Measurements from ENCODE around the gene TMA7B. TPM values are rescaled to one million over a fixed set of nuclear protein-coding genes. Genes with fewer than 3 reads are reported as not detected.
A peak's percentile ranks its signal among the peaks of the same experiment; 100 is the strongest.

The TMA7B gene
- total and polyA plus RNA-seq, 12 donors: not detected

DNA sequence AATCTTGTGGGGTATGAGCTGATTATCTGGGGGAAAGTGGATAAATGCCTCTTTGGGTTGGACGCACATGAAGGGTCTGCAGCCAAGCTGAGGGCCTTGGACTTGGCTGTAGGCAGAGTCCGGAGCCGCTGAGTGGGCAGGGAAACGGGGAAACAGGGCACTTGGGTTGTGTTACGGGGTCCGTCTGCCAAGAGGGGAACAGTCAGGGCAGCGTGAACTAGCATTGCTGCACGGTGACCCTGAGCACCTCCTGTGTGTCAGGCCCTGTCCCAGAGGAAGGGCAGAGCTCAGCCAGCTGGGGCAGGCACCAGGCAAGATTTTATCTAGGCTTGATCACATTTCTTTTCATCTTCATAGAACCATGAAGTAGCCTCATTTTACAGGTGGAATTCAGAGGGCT is 46.4 kb downstream of the TMA7B start:
- peaks cover 0 to 20% (median 0%) of the 10 kb centered on the region in 9 donors for H3K4me1 ChIP-seq
- no peak overlapping the region for H3K4me3 ChIP-seq
- intact Hi-C loops (cut with DNase I): loop anchor here in 1 of 10 donors (5.0 kb wide), 1 partner anchor 444 kb away; no protein-coding TSS in a partner anchor
- ATAC-seq (no peak), DNase-seq (no peak)
- peaks cover 0 to 45% (median 37%) of the 10 kb centered on the region in 7 donors for H3K27me3 ChIP-seq
- no peaks in the 10 kb centered on the region for H3K9me3 ChIP-seq
- no peak overlapping the region for H3K27ac ChIP-seq
- TF ChIP-seq, protein P1, sequence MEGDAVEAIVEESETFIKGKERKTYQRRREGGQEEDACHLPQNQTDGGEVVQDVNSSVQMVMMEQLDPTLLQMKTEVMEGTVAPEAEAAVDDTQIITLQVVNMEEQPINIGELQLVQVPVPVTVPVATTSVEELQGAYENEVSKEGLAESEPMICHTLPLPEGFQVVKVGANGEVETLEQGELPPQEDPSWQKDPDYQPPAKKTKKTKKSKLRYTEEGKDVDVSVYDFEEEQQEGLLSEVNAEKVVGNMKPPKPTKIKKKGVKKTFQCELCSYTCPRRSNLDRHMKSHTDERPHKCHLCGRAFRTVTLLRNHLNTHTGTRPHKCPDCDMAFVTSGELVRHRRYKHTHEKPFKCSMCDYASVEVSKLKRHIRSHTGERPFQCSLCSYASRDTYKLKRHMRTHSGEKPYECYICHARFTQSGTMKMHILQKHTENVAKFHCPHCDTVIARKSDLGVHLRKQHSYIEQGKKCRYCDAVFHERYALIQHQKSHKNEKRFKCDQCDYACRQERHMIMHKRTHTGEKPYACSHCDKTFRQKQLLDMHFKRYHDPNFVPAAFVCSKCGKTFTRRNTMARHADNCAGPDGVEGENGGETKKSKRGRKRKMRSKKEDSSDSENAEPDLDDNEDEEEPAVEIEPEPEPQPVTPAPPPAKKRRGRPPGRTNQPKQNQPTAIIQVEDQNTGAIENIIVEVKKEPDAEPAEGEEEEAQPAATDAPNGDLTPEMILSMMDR (IDR thresholded peaks at IDR 0.05): no peak
- H3K36me3 ChIP-seq: no peaks in the 10 kb centered on the region
- WGBS, 2 donors: 73 to 80% methylated on average over 8 of the region's 8 CpGs

DNA sequence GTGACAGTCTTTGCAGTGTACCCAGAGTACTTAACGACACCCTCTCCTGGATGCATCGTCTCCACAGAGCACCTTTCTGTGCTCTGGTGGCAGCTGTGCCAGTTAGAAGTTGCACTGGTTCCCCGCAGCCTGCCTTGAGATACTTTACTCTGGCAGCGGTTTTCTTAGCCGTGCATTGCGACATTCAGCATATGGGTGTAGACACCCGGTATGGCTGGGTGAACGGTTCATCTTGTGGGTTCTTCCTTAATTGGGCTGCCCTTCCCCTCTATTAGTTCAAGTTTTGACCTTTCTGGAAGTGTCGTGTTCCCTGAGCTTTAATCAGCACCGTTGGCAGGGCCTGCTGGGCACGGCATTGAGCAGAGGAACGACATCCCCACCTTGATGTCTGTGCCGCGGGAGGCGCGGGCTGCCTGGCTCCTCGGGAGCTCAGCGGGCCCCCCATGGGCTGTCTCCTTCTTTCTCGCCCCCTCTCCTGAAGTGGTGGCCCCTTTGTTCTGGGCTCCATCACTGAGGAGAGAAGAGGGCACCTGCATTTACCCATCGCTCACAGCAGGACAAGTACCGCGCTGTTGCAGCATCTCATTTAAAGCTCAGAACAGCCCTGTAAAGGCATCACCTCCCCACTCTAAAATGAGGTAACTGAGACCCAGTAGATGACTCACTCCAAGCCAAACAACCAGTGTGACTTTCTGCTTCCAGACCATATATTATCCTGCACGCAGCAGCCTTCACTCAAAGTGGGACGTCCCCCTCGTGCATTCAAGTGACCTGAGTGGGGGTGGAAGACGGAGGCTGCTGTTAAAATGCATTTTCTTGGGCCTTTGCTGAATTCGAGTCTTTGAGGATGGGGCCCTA is 47.9 kb downstream of the TMA7B start:
- no peak for DNase-seq
- ATAC-seq: peak in 2 of 8 donors; percentile 19 to 32
- H3K9me3 ChIP-seq: no peaks in the 10 kb centered on the region
- peaks cover 0 to 54% (median 42%) of the 10 kb centered on the region in 7 donors for H3K27me3 ChIP-seq
- no peaks in the 10 kb centered on the region for H3K36me3 ChIP-seq
- H3K4me1 ChIP-seq: peaks cover 0 to 20% (median 0%) of the 10 kb centered on the region in 9 donors
- 75 to 78% methylated on average over 27 of the region's 27 CpGs for WGBS, 2 donors
- H3K27ac ChIP-seq: no peak overlapping the region
- intact Hi-C loops (cut with DNase I): loop anchor here in 1 of 10 donors (5.0 kb wide), 1 partner anchor 446 kb away; no protein-coding TSS in a partner anchor
- TF ChIP-seq, protein P1 (IDR thresholded peaks at IDR 0.05): no peak
- H3K4me3 ChIP-seq: no peak overlapping the region

DNA sequence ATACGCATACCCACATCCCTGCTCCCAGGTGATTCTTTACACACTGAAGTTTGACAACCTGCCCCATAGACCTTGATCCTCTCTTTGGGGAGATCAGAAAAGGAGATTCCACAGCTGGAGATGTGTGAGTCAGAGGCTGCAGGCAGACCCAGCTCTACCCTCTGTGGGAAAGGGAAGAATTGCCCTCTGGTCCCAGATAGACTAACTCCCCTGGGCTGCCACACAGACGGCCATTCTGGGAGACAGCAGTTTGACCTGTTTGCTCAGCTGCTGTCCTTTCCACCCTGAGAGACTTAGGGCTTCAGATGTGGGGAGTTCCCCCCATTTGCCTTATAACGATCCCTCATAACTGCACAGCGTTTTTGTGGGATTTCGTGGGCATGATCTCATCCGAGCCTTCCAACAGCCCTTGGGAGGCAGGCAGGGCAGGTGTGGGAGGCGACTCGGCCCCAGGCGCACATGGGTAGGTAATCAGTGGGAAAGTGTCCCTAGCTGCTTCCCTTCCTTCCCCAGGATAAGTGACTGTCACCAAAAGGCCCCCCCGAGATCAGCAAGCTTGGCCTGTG is 48.6 kb downstream of the TMA7B start:
- Histone ChIP-seq H3K4me1 (peaks cover 0 to 20% (median 0%) of the 10 kb centered on the region in 9 donors), H3K27ac (no peak overlapping the region), H3K27me3 (peaks cover 0 to 55% (median 42%) of the 10 kb centered on the region in 7 donors), H3K4me3 (no peak overlapping the region), H3K9me3 (no peaks in the 10 kb centered on the region), H3K36me3 (no peaks in the 10 kb centered on the region)
- TF ChIP-seq, protein P1 (IDR thresholded peaks at IDR 0.05): no peak
- no peak for ATAC-seq
- intact Hi-C loops (cut with DNase I): loop anchor here in 1 of 10 donors (5.0 kb wide), 1 partner anchor 447 kb away; no protein-coding TSS in a partner anchor
- DNase-seq: no peak
- 55 to 59% methylated on average over 10 of the region's 10 CpGs for WGBS, 2 donors

DNA sequence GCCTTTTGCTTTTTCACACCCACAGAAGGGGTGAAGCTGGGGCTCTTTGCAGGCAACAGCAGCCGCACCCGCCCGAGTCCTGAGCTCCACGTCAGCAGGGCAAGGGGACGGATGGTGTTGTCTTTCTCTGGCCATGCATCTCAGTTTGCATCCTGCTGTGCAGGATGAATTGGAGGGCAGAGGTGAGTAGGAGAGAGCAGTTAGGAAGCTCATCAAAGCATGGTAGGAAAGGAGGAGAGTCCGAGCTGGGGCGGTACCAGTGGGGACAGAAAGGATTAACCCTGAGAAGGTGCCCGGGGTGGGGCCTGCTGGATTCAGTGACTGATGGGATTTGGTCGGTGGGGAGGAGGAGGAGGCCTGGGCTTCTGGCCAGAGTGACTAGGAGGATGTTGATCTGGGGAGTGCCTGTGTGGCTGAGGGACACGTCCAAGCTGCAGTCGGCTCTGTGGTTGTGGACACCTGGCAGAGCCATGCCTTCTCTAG is 49.1 kb downstream of the TMA7B start:
- WGBS, 2 donors: 20 to 21% methylated on average over 11 of the region's 11 CpGs
- Histone ChIP-seq H3K4me1 (peaks cover 0 to 20% (median 0%) of the 10 kb centered on the region in 9 donors), H3K27ac (no peak overlapping the region), H3K4me3 (no peak overlapping the region), H3K9me3 (no peaks in the 10 kb centered on the region), H3K36me3 (no peaks in the 10 kb centered on the region), H3K27me3 (peaks cover 0 to 55% (median 42%) of the 10 kb centered on the region in 7 donors)
- peak in 1 of 8 donors; percentile 44 for ATAC-seq
- no peak for DNase-seq
- intact Hi-C loops (cut with DNase I): loop anchor here in 1 of 10 donors (5.0 kb wide), 1 partner anchor 447 kb away; no protein-coding TSS in a partner anchor
- TF ChIP-seq, protein P1 (IDR thresholded peaks at IDR 0.05): no peak

Data from heart right ventricle (tissue), 16 donors.